DMS153 treated with DMSO at 0.1 percent for 48 hours (cell line): ENCODE data around the gene ARHGEF10L.
A peak's percentile ranks its signal among the peaks of the same experiment; 100 is the strongest.
"Not testable (repeated sequence)": the region's sequence is repeated elsewhere in the genome, so short reads cannot be mapped to it uniquely, and the experiment has no call there.

Experiments used
- DNase-seq: peaks from one replicate; lab custom pipeline; 2025; ENCODE audit not compliant: unreplicated experiment; lab: John Stamatoyannopoulos, UW

ARHGEF10L gene

GRCh38 chr1:17539477-17540254 lies at the start of gene ARHGEF10L:
ARHGEF10L (plus strand) TSS chr1:17539698; CDS start chr1:17580596, 40,898 bp downstream.
- DNase-seq: no peak

- not testable (repeated sequence) for DNase-seq
Observed at GRCh38 chr1:17489768-17490417, 49.6 kb upstream of the ARHGEF10L start.

- not testable (repeated sequence) for DNase-seq
Observed at GRCh38 chr1:17490667-17491066, 48.8 kb upstream of the ARHGEF10L start.

- DNase-seq: no peak
Observed at GRCh38 chr1:17494114-17494729, 45.3 kb upstream of the ARHGEF10L start.

- no peak for DNase-seq
Observed at GRCh38 chr1:17496419-17496818, 43.1 kb upstream of the ARHGEF10L start.

GRCh38 chr1:17498214-17498613 lies 41.3 kb upstream of the ARHGEF10L start:
- no peak for DNase-seq

GRCh38 chr1:17502326-17502778 lies 37.1 kb upstream of the ARHGEF10L start:
- DNase-seq: peak; percentile 58

- DNase-seq: no peak
Observed at GRCh38 chr1:17503146-17503545, 36.4 kb upstream of the ARHGEF10L start.

GRCh38 chr1:17507200-17507599 lies 32.3 kb upstream of the ARHGEF10L start:
- not testable (repeated sequence) for DNase-seq

GRCh38 chr1:17507915-17508314 lies 31.6 kb upstream of the ARHGEF10L start:
- DNase-seq: no peak

- DNase-seq: no peak
Observed at GRCh38 chr1:17509363-17509762, 30.1 kb upstream of the ARHGEF10L start.

GRCh38 chr1:17510138-17510537 lies 29.4 kb upstream of the ARHGEF10L start:
- no peak for DNase-seq

GRCh38 chr1:17511188-17511587 lies 28.3 kb upstream of the ARHGEF10L start:
- DNase-seq: no peak

- no peak for DNase-seq
Observed at GRCh38 chr1:17513131-17513530, 26.4 kb upstream of the ARHGEF10L start.

- no peak for DNase-seq
Observed at GRCh38 chr1:17514776-17515175, 24.7 kb upstream of the ARHGEF10L start.

- no peak for DNase-seq
Observed at GRCh38 chr1:17515902-17516301, 23.6 kb upstream of the ARHGEF10L start.

- no peak for DNase-seq
Observed at GRCh38 chr1:17516303-17517214, 22.9 kb upstream of the ARHGEF10L start.

GRCh38 chr1:17520041-17520440 lies 19.5 kb upstream of the ARHGEF10L start:
- DNase-seq: no peak

- DNase-seq: no peak
Observed at GRCh38 chr1:17520473-17521319, 18.8 kb upstream of the ARHGEF10L start.
